WERI-Rb-1 (cell line): ENCODE data around the gene PTPN12.

Experiments
- DNase-seq: peaks from one replicate; pipeline ENCODE4 v3.0.0-alpha.2; 2020
- H3K27ac ChIP-seq: fragments of 250-450 bp; sonication (Bioruptor Pico); 2 replicates; pipeline ENCODE4 v1.5.1; 2020; ENCODE audit warnings: mild to moderate bottlenecking, moderate library complexity
- H3K27me3 ChIP-seq: fragments of 250-450 bp; sonication (Bioruptor Pico); 2 replicates; pipeline ENCODE4 v1.5.1; 2021; ENCODE audit warnings: mild to moderate bottlenecking, low read depth, moderate library complexity; ENCODE audit not compliant: insufficient read depth, severe bottlenecking
- H3K36me3 ChIP-seq: fragments of 250-450 bp; sonication (Bioruptor Pico); 2 replicates; pipeline ENCODE4 v1.5.1; 2020; ENCODE audit warnings: mild to moderate bottlenecking, moderate library complexity
- H3K4me3 ChIP-seq: 2 replicates; pipeline ENCODE4 v1.5.1; 2011; ENCODE audit warnings: low read depth, mild to moderate bottlenecking, control low read depth, low read length
- H3K9me3 ChIP-seq: fragments of 250-450 bp; sonication (Bioruptor Pico); 2 replicates; pipeline ENCODE4 v1.5.1; 2021; ENCODE audit warnings: mild to moderate bottlenecking, moderate library complexity; ENCODE audit not compliant: severe bottlenecking
- TF ChIP-seq, protein P1 (sequence below): IDR thresholded peaks from 2 replicates; pipeline ENCODE4 v1.5.1; 2011; ENCODE audit warnings: low read depth, mild to moderate bottlenecking, control low read depth, inconsistent platforms, low read length

Gene PTPN12

GRCh38 chr7:77626586-77627308 is 89.7 kb downstream of the PTPN12 start:
- no peaks in the 10 kb centered on the region for H3K27me3 ChIP-seq
- H3K4me3 ChIP-seq, result no peak overlapping the region
- H3K27ac ChIP-seq, result no peak overlapping the region
- TF ChIP-seq, protein P1, sequence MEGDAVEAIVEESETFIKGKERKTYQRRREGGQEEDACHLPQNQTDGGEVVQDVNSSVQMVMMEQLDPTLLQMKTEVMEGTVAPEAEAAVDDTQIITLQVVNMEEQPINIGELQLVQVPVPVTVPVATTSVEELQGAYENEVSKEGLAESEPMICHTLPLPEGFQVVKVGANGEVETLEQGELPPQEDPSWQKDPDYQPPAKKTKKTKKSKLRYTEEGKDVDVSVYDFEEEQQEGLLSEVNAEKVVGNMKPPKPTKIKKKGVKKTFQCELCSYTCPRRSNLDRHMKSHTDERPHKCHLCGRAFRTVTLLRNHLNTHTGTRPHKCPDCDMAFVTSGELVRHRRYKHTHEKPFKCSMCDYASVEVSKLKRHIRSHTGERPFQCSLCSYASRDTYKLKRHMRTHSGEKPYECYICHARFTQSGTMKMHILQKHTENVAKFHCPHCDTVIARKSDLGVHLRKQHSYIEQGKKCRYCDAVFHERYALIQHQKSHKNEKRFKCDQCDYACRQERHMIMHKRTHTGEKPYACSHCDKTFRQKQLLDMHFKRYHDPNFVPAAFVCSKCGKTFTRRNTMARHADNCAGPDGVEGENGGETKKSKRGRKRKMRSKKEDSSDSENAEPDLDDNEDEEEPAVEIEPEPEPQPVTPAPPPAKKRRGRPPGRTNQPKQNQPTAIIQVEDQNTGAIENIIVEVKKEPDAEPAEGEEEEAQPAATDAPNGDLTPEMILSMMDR, result no peak
- no peaks in the 10 kb centered on the region for H3K9me3 ChIP-seq
- no peak for DNase-seq
- peaks cover 35% of the 10 kb centered on the region for H3K36me3 ChIP-seq

GRCh38 chr7:77627309-77627676 is 90.2 kb downstream of the PTPN12 start:
- TF ChIP-seq, protein P1, result no peak
- Histone ChIP-seq H3K9me3 (no peaks in the 10 kb centered on the region), H3K36me3 (peaks cover 32% of the 10 kb centered on the region), H3K27me3 (no peaks in the 10 kb centered on the region), H3K4me3 (no peak overlapping the region), H3K27ac (no peak overlapping the region)
- DNase-seq, result no peak

DNA sequence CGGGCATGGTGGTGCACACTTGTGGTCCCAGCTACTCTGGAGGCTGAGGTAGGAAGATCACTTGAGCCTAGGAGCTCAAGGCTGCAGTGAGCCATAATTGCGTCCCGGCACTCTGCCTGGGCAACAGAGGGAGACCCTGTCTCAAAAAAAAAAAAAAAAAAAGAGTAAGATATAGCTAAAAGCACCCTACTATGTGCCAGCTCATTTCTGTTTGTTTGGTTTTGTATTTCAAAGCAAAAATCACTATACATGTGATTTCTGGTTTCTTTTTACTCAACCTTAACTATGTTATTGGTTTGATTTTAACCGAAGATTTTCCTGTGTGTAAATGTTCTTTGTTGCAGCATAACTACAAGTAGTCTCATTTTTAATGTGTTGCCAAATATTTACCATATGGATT is 92.7 kb downstream of the PTPN12 start:
- DNase-seq, result no peak
- Histone ChIP-seq H3K9me3 (no peaks in the 10 kb centered on the region), H3K4me3 (no peak overlapping the region), H3K36me3 (peaks cover 28% of the 10 kb centered on the region), H3K27ac (no peak overlapping the region), H3K27me3 (no peaks in the 10 kb centered on the region)
- TF ChIP-seq, protein P1, result no peak

DNA sequence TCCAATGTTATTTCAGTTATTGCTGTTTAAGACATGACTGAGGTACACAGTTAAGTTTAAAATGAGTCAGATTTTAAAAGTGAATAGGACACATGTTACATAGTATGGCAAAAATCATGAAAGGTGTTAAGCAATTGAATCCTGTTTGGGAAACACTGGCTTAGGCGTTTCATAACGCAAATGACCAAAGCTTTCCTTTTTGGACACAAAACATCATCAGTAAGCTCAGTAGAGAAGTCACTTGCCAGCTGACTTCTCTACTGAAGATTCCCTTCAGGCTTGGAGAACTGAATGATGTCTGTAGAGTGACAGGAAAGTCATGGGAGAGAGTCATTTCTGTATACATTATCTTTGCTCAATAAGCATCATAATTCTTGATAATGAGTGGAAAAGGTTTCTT is 94.7 kb downstream of the PTPN12 start:
- peaks cover 35% of the 10 kb centered on the region for H3K36me3 ChIP-seq
- TF ChIP-seq, protein P1, result no peak
- no peaks in the 10 kb centered on the region for H3K9me3 ChIP-seq
- no peak for DNase-seq
- H3K4me3 ChIP-seq, result no peak overlapping the region
- H3K27ac ChIP-seq, result no peak overlapping the region
- H3K27me3 ChIP-seq, result no peaks in the 10 kb centered on the region

GRCh38 chr7:77644774-77645173 is 107.7 kb downstream of the PTPN12 start:
- TF ChIP-seq, protein P1, result no peak
- Histone ChIP-seq H3K9me3 (no peaks in the 10 kb centered on the region), H3K27ac (no peak overlapping the region), H3K36me3 (peaks cover 19% of the 10 kb centered on the region), H3K27me3 (no peaks in the 10 kb centered on the region), H3K4me3 (no peak overlapping the region)
- DNase-seq, result no peak
